ENCODE data around the gene ARID1B. TPM values are rescaled to one million over a fixed set of nuclear protein-coding genes. Genes with fewer than 3 reads are reported as not detected.

The ARID1B gene
- total and polyA plus RNA-seq, 10 of the 15 experiments (the other 5 are each of a cell fraction or from before 2014, with no cell fraction given), result 24.7 to 133 (median 54.6) TPM

GRCh38 chr6:157139054-157139708 is 362.0 kb downstream of the ARID1B start:
- ChIA-PET RAD21 (ENCODE audit: unreplicated experiment) (interaction anchor here (0.6 kb wide), 1 partner anchor 950 kb away, joined by 3 read pairs; no protein-coding TSS in a partner anchor), SMC1A (ENCODE audit: uncharacterized antibody, unreplicated experiment) (interaction anchor here (1.0 kb wide), 1 partner anchor 14 kb away, joined by 4 read pairs; no protein-coding TSS in a partner anchor)

More at GRCh38 chr6:157139054-157139708, 362.0 kb downstream of the ARID1B start:
- Histone ChIP-seq H3K4me2 (ENCODE audit: control insufficient read depth, insufficient read depth) (no peak overlapping the region), H3K27me3 (replicated peaks in 1 of 2; ENCODE audit: control insufficient read depth in 2 of 2, insufficient read depth in 2 of 2, low read length in 1 of 2) (no peaks in the 10 kb centered on the region), H3K9ac (ENCODE audit: control insufficient read depth, insufficient read depth, low read length) (no peak overlapping the region), H3K36me3 (ENCODE audit: control insufficient read depth in 2 of 2, insufficient read depth in 2 of 2, low read length in 1 of 2) (peaks cover 12 to 26% of the 10 kb centered on the region in 2 experiments), H3K27ac (ENCODE audit: control insufficient read depth, insufficient read depth) (no peak overlapping the region), H3K4me1 (ENCODE audit: control insufficient read depth, insufficient read depth, low read length) (no peaks in the 10 kb centered on the region), H3K4me3 (no peak overlapping the region), H4K20me1 (ENCODE audit: control insufficient read depth, insufficient read depth) (peaks cover 3% of the 10 kb centered on the region; the same call in 1 of the 2 replicates), H3K79me2 (ENCODE audit: control insufficient read depth, insufficient read depth, low read length) (no peaks in the 10 kb centered on the region), H3K9me3 (replicated peaks; ENCODE audit: control insufficient read depth, insufficient read depth, low read length) (no peaks in the 10 kb centered on the region), H2AFZ (ENCODE audit: control insufficient read depth, low read depth, low read length) (no peak overlapping the region)
- 93% methylated on average over 15 of the region's 15 CpGs for WGBS (ENCODE audit: insufficient coverage, insufficient replicate concordance, low lambda C conversion rate, missing lambda C conversion rate)
- TF ChIP-seq ZNF274 (IDR thresholded peaks at IDR 0.05; ENCODE audit: insufficient read depth, insufficient read length), result no peak
- 0 out of 6 replicates have a peak, but pooled peaks of 1 of the 3 experiments have one; percentile 5 for TF ChIP-seq CTCF (IDR thresholded peaks at IDR 0.05 in 2 of 3, conservative IDR thresholded peaks at IDR 0.05 in 1 of 3; ENCODE audit: control insufficient read depth in 2 of 3, extremely low read depth in 1 of 3, insufficient read depth in 1 of 3, low read depth in 3 of 3, low read length in 3 of 3)
- POLR2A ChIA-PET, result no interaction called here
- FAIRE-seq, result no peak
- in situ Hi-C loops (cut with MboI) (no loop called here), intact Hi-C loops (cut with micrococcal nuclease; ENCODE audit: unreplicated experiment) (no loop called here)
- CTCF ChIA-PET, result interaction anchor here (1.2 kb wide), 1 partner anchor 24 kb away, joined by 5 read pairs; no protein-coding TSS in a partner anchor
- ATAC-seq, result no peak
- BruUV-seq (replicated peaks), result no TSS peak
- no peak for DNase-seq (ENCODE audit: low read depth, low spot score)

Data from GM12878 (cell line).